IMR-90 (cell line): ENCODE measurements around the gene TRAPPC14. TPM values are rescaled to one million over a fixed set of nuclear protein-coding genes. Genes with fewer than 3 reads are reported as not detected.

Experiments used
- ATAC-seq: fragments of 200-7000 bp; cut with Tn5 transposase; 2 replicates; pipeline ENCODE4 v1.9.1; 2020; ENCODE audit warnings: low read depth, mild to moderate bottlenecking, moderate library complexity
- BruUV-seq: library from RNA; stranded (reverse); fragments of 400-500 nt; replicated peaks from 2 replicates; lab custom pipeline; 2021; lab: Mats Ljungman, UMichigan
- CTCF ChIA-PET: fragments of 300-600 bp; formaldehyde crosslinking; extraction: SDS; loops from one replicate; lab custom pipeline; 2021; ENCODE audit warnings: antibody characterized with exemption; lab: Yijun Ruan, JAX
- POLR2A ChIA-PET: fragments of 300-600 bp; sonication (Branson Sonifier 250); formaldehyde crosslinking; loops from one replicate; lab custom pipeline; 2022; ENCODE audit warnings: antibody characterized with exemption; ENCODE audit not compliant: unreplicated experiment; lab: Charles Lee
- DNase-seq: peaks from one replicate; pipeline ENCODE4 v3.0.0; 2013
- H2AFZ ChIP-seq: replicated peaks from 2 replicates; pipeline ENCODE3; 2013; ENCODE audit warnings: low read length, mild to moderate bottlenecking; ENCODE audit not compliant: poor library complexity
- H2AK5ac ChIP-seq: 2 replicates; pipeline ENCODE4 v1.6.1; 2013; ENCODE audit warnings: low read depth, low read length, inconsistent platforms
- H2AK9ac ChIP-seq: replicated peaks from 2 replicates; pipeline ENCODE3; 2013; ENCODE audit warnings: mild to moderate bottlenecking, low read depth, low read length, moderate library complexity; ENCODE audit not compliant: poor library complexity
- H2BK120ac ChIP-seq: 2 replicates; pipeline ENCODE4 v1.6.1; 2013; ENCODE audit warnings: low read depth, low read length, inconsistent platforms
- H2BK15ac ChIP-seq: 3 replicates; pipeline ENCODE4 v1.6.1; 2013; ENCODE audit warnings: low read depth, low read length, inconsistent platforms
- H2BK20ac ChIP-seq: 2 replicates; pipeline ENCODE4 v1.6.1; 2013; ENCODE audit warnings: low read depth, mild to moderate bottlenecking, inconsistent platforms, low read length, moderate library complexity
- H2BK5ac ChIP-seq: 2 replicates; pipeline ENCODE4 v1.6.1; 2013; ENCODE audit warnings: mild to moderate bottlenecking, low read depth, low read length, inconsistent platforms; ENCODE audit not compliant: poor library complexity, severe bottlenecking
- H3K14ac ChIP-seq: replicated peaks from 2 replicates; pipeline ENCODE4 v1.6.1; 2013; ENCODE audit warnings: low read depth, low read length, inconsistent platforms
- H3K18ac ChIP-seq: 2 replicates; pipeline ENCODE4 v1.6.1; 2013; ENCODE audit warnings: low read depth, low read length, control low read depth
- H3K23ac ChIP-seq: 2 replicates; pipeline ENCODE4 v1.6.1; 2013; ENCODE audit warnings: low read depth, low read length, inconsistent platforms
- H3K27ac ChIP-seq: 2 replicates; pipeline ENCODE4 v1.5.1; 2013; ENCODE audit warnings: mild to moderate bottlenecking, control low read depth, low read length; ENCODE audit not compliant: insufficient read depth
- H3K27me3 ChIP-seq: 2 replicates; pipeline ENCODE4 v1.6.1; 2013; ENCODE audit warnings: low read length; ENCODE audit not compliant: control insufficient read depth, insufficient read depth
- H3K36me3 ChIP-seq: 2 replicates; pipeline ENCODE4 v1.6.1; 2013; ENCODE audit warnings: low read length, mixed read lengths; ENCODE audit not compliant: control insufficient read depth, insufficient read depth
- H3K4ac ChIP-seq: 2 replicates; pipeline ENCODE4 v1.6.1; 2013; ENCODE audit warnings: low read depth, low read length, inconsistent platforms
- H3K4me1 ChIP-seq: 2 replicates; pipeline ENCODE4 v1.6.1; 2013; ENCODE audit warnings: low read length, mixed read lengths; ENCODE audit not compliant: control insufficient read depth, insufficient read depth
- H3K4me2 ChIP-seq: 2 replicates; pipeline ENCODE4 v1.6.1; 2013; ENCODE audit warnings: low read depth, mild to moderate bottlenecking, control low read depth, low read length, moderate library complexity
- H3K4me3 ChIP-seq: 2 replicates; pipeline ENCODE4 v1.5.1; 2013; ENCODE audit warnings: low read depth, mild to moderate bottlenecking, control low read depth, low read length, moderate library complexity; ENCODE audit not compliant: insufficient read depth
- H3K56ac ChIP-seq: 2 replicates; pipeline ENCODE4 v1.6.1; 2013; ENCODE audit warnings: low read length, inconsistent platforms; ENCODE audit not compliant: insufficient read depth; ENCODE audit errors: extremely low read depth
- H3K79me1 ChIP-seq, 2 experiments: 2 replicates each; pipeline ENCODE4 v1.6.1; 2013; ENCODE audit warnings: low read length in 2 of 2, inconsistent platforms in 1 of 2, low read depth in 1 of 2
- H3K9ac ChIP-seq: 2 replicates; pipeline ENCODE4 v1.6.1; 2013; ENCODE audit warnings: low read depth, low read length, control low read depth
- H3K9me1 ChIP-seq: 2 replicates; pipeline ENCODE4 v1.6.1; 2013; ENCODE audit warnings: low read length, inconsistent platforms; ENCODE audit not compliant: insufficient read depth
- H3K9me3 ChIP-seq: 2 replicates; pipeline ENCODE4 v1.6.1; 2013; ENCODE audit warnings: low read length; ENCODE audit not compliant: control insufficient read depth, insufficient read depth
- H4K20me1 ChIP-seq: 2 replicates; pipeline ENCODE4 v1.6.1; 2013; ENCODE audit warnings: low read length, inconsistent platforms; ENCODE audit not compliant: insufficient read depth
- H4K5ac ChIP-seq: 2 replicates; pipeline ENCODE4 v1.6.1; 2013; ENCODE audit warnings: mild to moderate bottlenecking, low read depth, low read length, control low read depth
- H4K8ac ChIP-seq, 2 experiments: 2 replicates each; pipeline ENCODE4 v1.6.1; 2013; ENCODE audit warnings: low read depth in 2 of 2, low read length in 2 of 2, control low read depth in 1 of 2, inconsistent platforms in 1 of 2
- H4K91ac ChIP-seq: 2 replicates; pipeline ENCODE4 v1.6.1; 2013; ENCODE audit warnings: low read depth, low read length, inconsistent platforms; ENCODE audit not compliant: insufficient read depth
- BHLHE40 ChIP-seq: fragments of 150-350 bp; IDR thresholded peaks from 2 replicates; pipeline ENCODE4 v1.6.1; 2016; ENCODE audit warnings: mild to moderate bottlenecking, low read depth, low read length
- CEBPB ChIP-seq: IDR thresholded peaks from 2 replicates; pipeline ENCODE4 v1.6.1; 2012; ENCODE audit warnings: low read depth, low read length, improper control_type of control experiment
- CHD1 ChIP-seq: IDR thresholded peaks from 2 replicates; pipeline ENCODE4 v1.6.1; 2012; ENCODE audit warnings: low read depth, low read length, improper control_type of control experiment
- FOS ChIP-seq: fragments of 150-350 bp; IDR thresholded peaks from 2 replicates; pipeline ENCODE4 v1.6.1; 2016; ENCODE audit warnings: low read depth, low read length
- MAFK ChIP-seq: IDR thresholded peaks from 2 replicates; pipeline ENCODE4 v1.6.1; 2012; ENCODE audit warnings: low read depth, low read length, improper control_type of control experiment
- MAZ ChIP-seq: IDR thresholded peaks from 2 replicates; pipeline ENCODE4 v1.6.1; 2012; ENCODE audit warnings: low read depth, mild to moderate bottlenecking, low read length, improper control_type of control experiment, moderate library complexity, borderline replicate concordance
- MXI1 ChIP-seq: IDR thresholded peaks from 2 replicates; pipeline ENCODE4 v1.6.1; 2012; ENCODE audit warnings: low read depth, mild to moderate bottlenecking, low read length, moderate library complexity, borderline replicate concordance
- NFE2L2 ChIP-seq: fragments of 150-350 bp; IDR thresholded peaks from 2 replicates; pipeline ENCODE4 v1.6.1; 2016; ENCODE audit warnings: low read depth, mild to moderate bottlenecking, low read length
- POLR2A ChIP-seq: IDR thresholded peaks from 2 replicates; pipeline ENCODE4 v1.6.1; 2012; ENCODE audit warnings: mild to moderate bottlenecking, low read depth, low read length
- RAD21 ChIP-seq: IDR thresholded peaks from 2 replicates; pipeline ENCODE4 v1.6.1; 2012; ENCODE audit warnings: low read length, improper control_type of control experiment
- RCOR1 ChIP-seq: IDR thresholded peaks from 2 replicates; pipeline ENCODE4 v1.6.1; 2012; ENCODE audit warnings: mild to moderate bottlenecking, low read length, improper control_type of control experiment; ENCODE audit not compliant: insufficient replicate concordance
- RFX5 ChIP-seq: IDR thresholded peaks from 2 replicates; pipeline ENCODE4 v1.8.0; 2012; ENCODE audit warnings: low read depth, mild to moderate bottlenecking, low read length, moderate library complexity
- SMC3 ChIP-seq: fragments of 150-350 bp; IDR thresholded peaks from 2 replicates; pipeline ENCODE4 v1.6.1; 2016; ENCODE audit warnings: low read depth, mild to moderate bottlenecking, antibody characterized with exemption, low read length, moderate library complexity
- WGBS, 2 experiments: methylation state at CpG; one replicate each; pipeline versions ENCODE4 v1.1.5 to v1.1.7; 2013; ENCODE audit warnings: missing lambda C conversion rate in 2 of 2; ENCODE audit not compliant: insufficient read length in 1 of 2; ENCODE audit errors: extremely low coverage in 2 of 2; 5-methylcytosine and 5-hydroxymethylcytosine counted together
- dilution Hi-C: fragments of 300-500 bp; cut with HindIII; formaldehyde crosslinking; loops from one replicate; pipeline ENCODE4 v1.14.3; 2018; ENCODE audit warnings: low sequenced_read_pairs; ENCODE audit not compliant: unreplicated experiment
- in situ Hi-C: fragments of 300-500 bp; cut with MboI; formaldehyde crosslinking; loops from 3 replicates; pipeline ENCODE4 v1.14.3; 2019; ENCODE audit warnings: low sequenced_read_pairs, inconsistent platforms, mixed read lengths
- intact Hi-C: fragments of 100-400 bp; cut with micrococcal nuclease; formaldehyde crosslinking; loops from 2 replicates; pipeline ENCODE4 v1.10.0; 2022
- polyA plus RNA-seq, 3 experiments: library from polyadenylated mRNA; depleted of rRNA; stranded (reverse); fragments of >200 nt; gene quantifications; 2 replicates each; pipeline ENCODE4 v1.2.3, GENCODE V29; 2012; ENCODE audit warnings: low replicate concordance in 1 of 3
- total RNA-seq: library from RNA; depleted of rRNA; stranded (reverse); fragments of >200 nt; gene quantifications from 2 replicates; pipeline ENCODE4 v1.2.3, GENCODE V29; 2012
- TF ChIP-seq, protein P1 (sequence below): fragments of 150-350 bp; IDR thresholded peaks from 2 replicates; pipeline ENCODE4 v1.6.1; 2017; ENCODE audit warnings: mild to moderate bottlenecking, antibody characterized with exemption, low read length, low read depth
- TF ChIP-seq, protein P2 (sequence below): fragments of 150-350 bp; IDR thresholded peaks from 2 replicates; pipeline ENCODE4 v1.6.1; 2016; ENCODE audit warnings: low read depth, mild to moderate bottlenecking, low read length, moderate library complexity, borderline replicate concordance
- TF ChIP-seq, protein P3 (sequence below): conservative IDR thresholded peaks from 2 replicates; pipeline ENCODE4 v1.5.1; 2012; ENCODE audit warnings: mild to moderate bottlenecking, low read depth, low read length, improper control_type of control experiment

Gene TRAPPC14
- total and polyA plus RNA-seq, 2 of the 4 experiments (the other 2 are of a cell fraction), result 4.5 to 15.9 TPM

DNA sequence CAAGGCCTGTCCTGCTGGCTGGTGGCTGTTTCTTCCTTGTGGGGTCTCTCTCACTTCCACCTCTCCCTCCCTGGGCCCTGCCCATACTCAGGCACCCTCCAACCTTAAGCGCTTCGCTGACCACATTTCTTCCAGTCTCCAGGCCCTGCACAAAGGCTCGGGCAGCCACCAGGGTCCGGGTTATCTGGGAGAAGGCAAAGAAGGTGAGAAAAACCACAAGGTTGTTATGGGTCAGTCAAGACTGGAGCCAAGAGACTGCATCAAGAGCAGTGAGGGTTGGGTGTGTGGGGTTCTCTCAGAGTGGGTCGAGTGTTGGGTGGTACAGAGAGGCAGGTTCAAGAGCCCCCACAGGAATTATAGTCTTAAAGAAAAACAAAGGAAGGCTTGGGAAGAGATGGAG is 16.1 kb upstream of the TRAPPC14 start:
- TF ChIP-seq CEBPB (no peak), CHD1 (no peak), BHLHE40 (no peak), MAFK (no peak), RCOR1 (no peak), RFX5 (no peak), SMC3 (no peak), FOS (no peak), MXI1 (no peak), MAZ (no peak), RAD21 (no peak), NFE2L2 (no peak), POLR2A (no peak)
- TF ChIP-seq, protein P1, sequence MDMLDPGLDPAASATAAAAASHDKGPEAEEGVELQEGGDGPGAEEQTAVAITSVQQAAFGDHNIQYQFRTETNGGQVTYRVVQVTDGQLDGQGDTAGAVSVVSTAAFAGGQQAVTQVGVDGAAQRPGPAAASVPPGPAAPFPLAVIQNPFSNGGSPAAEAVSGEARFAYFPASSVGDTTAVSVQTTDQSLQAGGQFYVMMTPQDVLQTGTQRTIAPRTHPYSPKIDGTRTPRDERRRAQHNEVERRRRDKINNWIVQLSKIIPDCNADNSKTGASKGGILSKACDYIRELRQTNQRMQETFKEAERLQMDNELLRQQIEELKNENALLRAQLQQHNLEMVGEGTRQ, result no peak
- TF ChIP-seq, protein P2, sequence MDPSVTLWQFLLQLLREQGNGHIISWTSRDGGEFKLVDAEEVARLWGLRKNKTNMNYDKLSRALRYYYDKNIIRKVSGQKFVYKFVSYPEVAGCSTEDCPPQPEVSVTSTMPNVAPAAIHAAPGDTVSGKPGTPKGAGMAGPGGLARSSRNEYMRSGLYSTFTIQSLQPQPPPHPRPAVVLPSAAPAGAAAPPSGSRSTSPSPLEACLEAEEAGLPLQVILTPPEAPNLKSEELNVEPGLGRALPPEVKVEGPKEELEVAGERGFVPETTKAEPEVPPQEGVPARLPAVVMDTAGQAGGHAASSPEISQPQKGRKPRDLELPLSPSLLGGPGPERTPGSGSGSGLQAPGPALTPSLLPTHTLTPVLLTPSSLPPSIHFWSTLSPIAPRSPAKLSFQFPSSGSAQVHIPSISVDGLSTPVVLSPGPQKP, result no peak
- TF ChIP-seq, protein P3, sequence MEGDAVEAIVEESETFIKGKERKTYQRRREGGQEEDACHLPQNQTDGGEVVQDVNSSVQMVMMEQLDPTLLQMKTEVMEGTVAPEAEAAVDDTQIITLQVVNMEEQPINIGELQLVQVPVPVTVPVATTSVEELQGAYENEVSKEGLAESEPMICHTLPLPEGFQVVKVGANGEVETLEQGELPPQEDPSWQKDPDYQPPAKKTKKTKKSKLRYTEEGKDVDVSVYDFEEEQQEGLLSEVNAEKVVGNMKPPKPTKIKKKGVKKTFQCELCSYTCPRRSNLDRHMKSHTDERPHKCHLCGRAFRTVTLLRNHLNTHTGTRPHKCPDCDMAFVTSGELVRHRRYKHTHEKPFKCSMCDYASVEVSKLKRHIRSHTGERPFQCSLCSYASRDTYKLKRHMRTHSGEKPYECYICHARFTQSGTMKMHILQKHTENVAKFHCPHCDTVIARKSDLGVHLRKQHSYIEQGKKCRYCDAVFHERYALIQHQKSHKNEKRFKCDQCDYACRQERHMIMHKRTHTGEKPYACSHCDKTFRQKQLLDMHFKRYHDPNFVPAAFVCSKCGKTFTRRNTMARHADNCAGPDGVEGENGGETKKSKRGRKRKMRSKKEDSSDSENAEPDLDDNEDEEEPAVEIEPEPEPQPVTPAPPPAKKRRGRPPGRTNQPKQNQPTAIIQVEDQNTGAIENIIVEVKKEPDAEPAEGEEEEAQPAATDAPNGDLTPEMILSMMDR, result no peak

More for the DNA sequence above, 16.1 kb upstream of the TRAPPC14 start:
- H4K20me1 ChIP-seq, result no peaks in the 10 kb centered on the region
- ATAC-seq, result no peak
- no peaks in the 10 kb centered on the region for H3K27me3 ChIP-seq
- no TSS peak for BruUV-seq
- H2AK9ac ChIP-seq, result no peak overlapping the region
- intact Hi-C loops, result no loop called here
- H3K9ac ChIP-seq, result no peak overlapping the region
- H3K79me1 ChIP-seq, result peaks cover 16 to 22% of the 10 kb centered on the region in 2 experiments
- H4K8ac ChIP-seq, result no peak overlapping the region
- H3K4me2 ChIP-seq, result no peak overlapping the region
- ChIA-PET CTCF (no interaction called here), POLR2A (no interaction called here)
- no peak overlapping the region for H2AK5ac ChIP-seq
- H4K91ac ChIP-seq, result no peak overlapping the region
- no peak overlapping the region for H2BK5ac ChIP-seq
- no peak overlapping the region for H2BK20ac ChIP-seq
- 83% methylated on average over 1 of the region's 5 CpGs; no CpG with 5 or more reads in 1 of the 2 experiments for WGBS, 2 experiments
- dilution Hi-C loops, result no loop called here
- H4K5ac ChIP-seq, result no peak overlapping the region
- H3K4ac ChIP-seq, result no peak overlapping the region
- no peak for DNase-seq
- no peaks in the 10 kb centered on the region for H3K9me3 ChIP-seq
- H3K36me3 ChIP-seq, result peaks cover 13% of the 10 kb centered on the region
- H3K23ac ChIP-seq, result no peak overlapping the region
- in situ Hi-C loops, result no loop called here
- no peak overlapping the region for H3K14ac ChIP-seq
- no peak overlapping the region for H2AFZ ChIP-seq
- H3K27ac ChIP-seq, result no peak overlapping the region
- no peak overlapping the region for H2BK120ac ChIP-seq
- no peak overlapping the region for H3K56ac ChIP-seq
- H3K9me1 ChIP-seq, result no peaks in the 10 kb centered on the region
- H2BK15ac ChIP-seq, result no peak overlapping the region
- no peak overlapping the region for H3K4me3 ChIP-seq
- peaks cover 5% of the 10 kb centered on the region for H3K4me1 ChIP-seq
- no peak overlapping the region for H3K18ac ChIP-seq
